ENCODE measurements around the gene RXRB. TPM values are rescaled to one million over a fixed set of nuclear protein-coding genes. Genes with fewer than 3 reads are reported as not detected.
"Not testable (repeated sequence)": the region's sequence is repeated elsewhere in the genome, so short reads cannot be mapped to it uniquely, and the experiment has no call there.

Gene RXRB
- total RNA-seq: 22.4 and 23.6 TPM in 2 replicates

DNA sequence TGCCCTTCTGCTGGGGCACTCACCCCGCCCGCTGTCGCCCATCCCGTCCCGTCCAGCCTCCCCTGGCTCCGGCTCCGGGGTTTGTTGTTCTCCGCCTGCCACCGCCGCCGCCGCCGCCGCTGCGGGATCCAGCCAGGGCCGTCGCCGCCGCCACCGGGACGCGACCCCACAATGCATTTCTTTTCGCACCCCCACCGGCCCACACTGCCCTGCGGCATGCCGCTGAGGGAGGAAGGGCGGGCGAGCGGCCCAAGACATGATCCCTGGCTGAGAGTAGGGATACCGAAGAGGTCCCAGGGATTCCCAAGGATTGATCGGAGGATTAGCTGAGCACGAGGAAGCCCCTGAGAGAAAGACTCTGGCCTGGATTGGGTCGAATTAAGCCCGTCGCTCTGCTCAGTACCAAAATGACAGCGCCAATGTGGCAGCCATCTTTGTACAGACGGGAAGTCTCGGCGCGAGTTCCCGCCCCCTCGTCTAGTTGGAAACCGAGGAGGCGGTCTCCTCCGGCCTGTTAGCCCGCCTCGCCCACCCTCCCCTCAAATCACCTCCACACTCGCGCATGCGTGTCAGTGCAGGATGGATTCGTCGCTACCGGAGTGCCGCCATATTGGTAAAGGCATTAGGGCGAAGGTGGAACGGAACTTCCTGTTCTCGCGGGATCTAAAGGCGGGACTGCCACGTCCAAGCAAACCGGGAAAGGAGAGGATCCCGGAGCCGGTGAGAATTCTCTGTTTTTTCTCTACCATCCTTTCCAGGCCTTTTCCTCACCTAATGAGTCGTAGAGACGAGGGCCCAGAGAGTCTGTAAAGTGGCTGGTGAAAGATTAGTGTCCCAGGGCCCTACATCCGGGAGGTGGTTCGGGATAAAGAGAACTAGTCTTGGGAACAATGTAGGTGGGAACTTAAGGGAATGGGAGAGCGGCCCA, at the start of gene RXRB, which contains the start of gene SLC39A7:
Gene RXRB, minus strand, starts transcription at position 447 of the 928 bp plus-strand sequence. Its CDS starts 189 bp downstream, at position 258.
Gene SLC39A7, plus strand, starts transcription at position 649 of the 928 bp plus-strand sequence. CDS start 379 bp downstream, outside the sequence.
- peak; percentile 98 for DNase-seq (ENCODE audit: low read depth, low spot score)

DNA sequence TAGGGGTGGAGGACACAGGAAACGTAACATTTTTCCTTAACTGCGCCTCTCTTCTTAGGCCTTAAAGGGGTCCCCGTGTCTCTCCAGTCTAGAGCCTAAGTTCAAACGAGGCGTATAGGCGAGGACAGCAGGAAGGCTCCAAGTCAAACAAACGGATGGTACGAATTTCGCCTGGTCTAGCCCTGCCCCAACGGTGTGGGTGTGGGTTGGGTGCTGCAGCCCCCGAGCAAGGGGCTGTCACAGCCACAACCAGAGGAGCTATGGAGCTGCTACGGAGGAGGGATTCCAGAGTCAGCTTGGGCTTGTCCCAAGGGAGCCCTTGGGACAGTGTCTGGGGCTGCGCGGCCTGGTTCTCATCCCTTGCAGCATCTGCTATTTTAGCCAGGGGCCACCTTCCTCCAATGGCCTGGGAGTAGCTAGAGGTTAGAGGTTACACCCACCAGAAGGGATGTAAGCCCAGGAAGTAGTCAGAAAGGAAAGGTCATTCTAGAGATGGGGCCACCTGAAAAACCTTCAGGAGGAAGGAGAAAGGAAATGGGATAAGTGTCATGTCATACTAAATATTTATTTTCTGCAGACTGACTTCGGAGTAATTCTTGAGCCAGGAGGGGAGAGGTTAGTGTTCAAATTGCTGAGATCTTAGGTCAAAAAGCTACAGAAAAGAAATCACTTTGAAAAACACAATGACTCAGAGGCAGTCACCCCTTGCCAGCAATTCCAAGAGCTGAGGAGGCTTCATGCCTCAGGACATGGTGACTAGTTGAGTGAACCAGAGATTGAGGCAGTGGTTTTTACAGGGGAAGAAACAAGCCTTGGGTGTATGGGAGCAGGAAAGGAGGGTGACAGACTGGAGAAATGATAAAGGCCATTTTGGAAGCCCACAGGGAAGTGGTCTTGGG, 49.5 kb upstream of the RXRB start:
- peak; percentile 37 for DNase-seq (ENCODE audit: low read depth, low spot score)

DNA sequence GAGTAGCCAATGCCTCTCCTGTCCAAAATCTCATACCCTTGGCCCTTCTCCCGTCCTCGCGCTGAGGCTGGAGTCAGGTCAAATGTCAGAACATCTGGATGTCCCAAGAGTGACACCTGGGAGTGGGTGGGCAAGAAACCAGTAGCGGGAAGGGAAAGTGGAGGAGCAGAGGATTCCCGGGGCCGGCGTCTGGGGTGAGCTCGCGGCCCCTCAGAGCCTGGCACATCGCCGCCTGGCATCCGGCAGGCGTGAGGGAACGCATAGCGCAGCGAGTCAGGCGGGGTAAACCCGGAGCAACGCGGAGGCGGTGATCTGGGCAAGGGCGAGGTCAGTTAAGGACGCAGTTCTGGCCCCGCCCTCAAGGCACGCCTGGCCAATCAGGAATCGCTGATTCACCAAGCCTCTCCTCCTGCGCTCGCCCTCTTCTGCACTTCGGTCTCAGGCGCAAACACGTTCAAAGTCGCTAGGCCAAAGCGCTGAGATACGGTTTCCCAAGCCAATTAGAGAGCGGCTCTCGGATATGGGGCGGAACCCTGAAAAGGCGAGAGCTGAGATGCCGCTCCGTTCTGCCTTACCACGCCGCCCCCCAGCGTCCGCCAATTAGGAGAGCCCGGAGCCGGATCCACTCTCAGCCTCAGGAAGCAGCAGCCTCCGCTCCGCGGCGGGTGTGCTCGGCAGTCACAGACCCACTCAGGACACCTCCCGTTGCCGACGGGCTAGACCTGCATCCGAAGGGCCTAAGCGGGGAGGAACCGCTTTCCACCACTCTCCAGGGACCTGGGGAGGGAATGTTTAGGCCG, 48.7 kb upstream of the RXRB start:
- peak; percentile 98 for DNase-seq (ENCODE audit: low read depth, low spot score)

DNA sequence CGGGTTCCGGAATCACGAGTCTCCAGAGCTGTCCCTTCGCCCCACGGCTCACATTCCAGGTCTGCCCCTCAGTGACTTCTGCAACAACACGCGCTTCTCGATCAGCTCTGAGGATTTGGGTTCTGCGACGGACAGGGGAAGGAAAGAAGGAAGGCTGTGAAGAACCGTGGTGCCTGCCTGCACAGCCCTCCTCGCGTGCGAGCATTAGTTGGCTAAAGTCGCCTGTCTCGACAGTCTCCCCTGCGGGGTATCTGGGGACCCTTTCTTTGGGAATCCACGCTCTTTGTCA, 48.1 kb upstream of the RXRB start:
- no peak for DNase-seq (ENCODE audit: low read depth, low spot score)

DNA sequence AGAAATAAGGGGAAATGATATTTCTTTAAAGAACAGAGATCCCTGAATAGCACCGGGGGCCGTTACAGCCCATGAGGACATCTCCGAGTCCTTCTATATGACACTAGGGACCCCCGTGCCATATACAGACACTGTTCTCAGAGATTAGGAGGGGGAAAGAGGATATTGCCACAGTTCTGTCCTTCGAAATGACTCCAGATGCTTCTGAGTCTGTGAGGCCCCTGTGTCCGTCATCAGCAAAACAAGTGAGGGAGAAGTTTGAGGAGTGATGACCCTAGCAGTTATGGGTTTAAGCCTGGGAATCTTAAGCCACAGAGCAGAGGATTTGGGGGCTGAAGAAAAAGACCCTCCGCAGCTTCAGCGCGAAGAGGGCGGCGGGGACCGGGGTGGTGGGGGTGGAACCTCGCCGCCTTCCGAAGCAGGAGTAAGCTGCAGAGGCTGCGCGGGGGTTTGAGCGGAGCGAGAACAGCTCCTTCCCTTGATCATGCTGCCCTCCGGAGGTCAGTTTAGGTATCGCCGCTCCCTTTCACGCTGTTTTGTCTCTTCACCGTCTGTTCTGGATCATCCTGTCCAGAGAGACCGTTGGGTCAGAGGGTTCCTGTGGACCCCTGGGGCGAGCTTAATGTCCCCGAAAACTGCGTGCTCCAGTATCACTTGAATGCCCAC, 47.6 kb upstream of the RXRB start:
- DNase-seq (ENCODE audit: low read depth, low spot score): peak; percentile 40

DNA sequence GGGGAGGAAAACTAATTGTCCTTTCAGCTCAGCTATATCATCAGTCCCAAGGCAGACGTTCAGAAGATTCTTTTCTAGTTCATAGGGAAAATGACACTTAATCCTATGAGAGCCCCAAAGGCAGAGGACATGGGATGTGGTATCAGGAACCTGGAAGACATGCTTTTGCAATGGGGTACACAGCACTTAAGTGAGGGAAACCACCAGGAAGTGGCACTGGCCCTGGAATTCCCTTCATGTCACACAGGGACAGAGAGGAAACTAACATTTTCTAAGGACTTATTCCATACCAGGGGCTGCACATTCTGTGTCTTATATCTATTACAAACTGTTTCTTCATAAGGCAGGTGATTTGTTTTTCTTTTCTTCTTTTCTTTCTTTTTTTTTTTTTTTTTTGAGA, 43.0 kb upstream of the RXRB start:
- DNase-seq (ENCODE audit: low read depth, low spot score): no peak

DNA sequence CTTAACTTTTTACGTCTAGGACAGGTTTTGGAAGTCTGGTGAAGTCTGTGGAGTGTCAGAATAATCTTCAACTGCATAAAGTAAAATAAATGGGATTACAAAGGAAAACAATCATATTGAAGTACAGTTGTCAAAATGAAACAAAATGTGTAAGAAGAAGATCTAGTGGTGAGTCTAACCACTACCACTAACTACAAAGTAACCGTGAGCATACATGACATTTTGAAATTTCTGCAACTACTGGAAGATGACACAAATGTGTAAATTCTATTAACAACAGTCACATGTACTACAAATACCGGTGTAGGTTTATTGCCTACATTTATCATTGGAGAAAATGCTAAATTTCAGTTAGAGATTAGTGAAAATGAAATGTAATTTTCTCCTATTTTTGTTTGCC, 41.5 kb upstream of the RXRB start:
- no peak for DNase-seq (ENCODE audit: low read depth, low spot score)

DNA sequence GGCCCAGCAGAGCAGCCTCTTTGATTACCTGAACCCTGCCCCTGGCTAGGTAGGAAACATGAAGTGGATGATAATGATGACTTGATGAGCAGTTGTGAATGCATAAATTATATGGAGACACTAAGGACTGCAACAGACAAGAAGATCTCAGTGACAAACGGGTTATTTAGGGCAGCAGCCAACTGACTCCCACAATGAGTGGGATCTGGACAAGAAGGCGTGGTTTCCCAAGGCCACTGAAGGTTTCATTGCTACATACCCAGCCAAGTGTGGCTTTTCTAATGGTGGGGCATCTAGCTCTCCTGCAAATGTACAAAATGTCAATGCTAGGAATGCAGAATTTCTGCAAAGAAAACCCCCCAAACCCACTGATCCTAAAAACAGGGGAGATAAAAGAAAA, 37.3 kb upstream of the RXRB start:
- no peak for DNase-seq (ENCODE audit: low read depth, low spot score)

DNA sequence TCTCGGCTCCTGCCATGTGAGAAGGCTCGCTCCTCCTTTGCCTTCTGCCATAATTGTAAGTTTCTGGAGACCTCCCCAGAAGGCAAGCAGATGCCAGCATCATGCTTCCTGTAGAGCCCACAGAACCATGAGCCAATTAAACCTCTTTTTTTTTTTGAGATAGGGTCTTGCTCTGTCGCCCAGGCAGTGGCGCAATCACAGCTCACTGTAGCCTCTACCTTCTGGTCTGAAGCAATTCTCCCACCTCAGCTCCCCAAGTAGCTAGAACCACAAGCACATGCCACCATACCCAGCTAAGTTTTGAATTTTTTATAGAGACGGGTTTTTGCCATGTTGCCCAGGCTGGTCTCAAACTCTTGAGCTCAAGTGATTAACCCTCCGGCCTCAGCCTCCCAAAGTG, 36.4 kb upstream of the RXRB start:
- no peak for DNase-seq (ENCODE audit: low read depth, low spot score)

DNA sequence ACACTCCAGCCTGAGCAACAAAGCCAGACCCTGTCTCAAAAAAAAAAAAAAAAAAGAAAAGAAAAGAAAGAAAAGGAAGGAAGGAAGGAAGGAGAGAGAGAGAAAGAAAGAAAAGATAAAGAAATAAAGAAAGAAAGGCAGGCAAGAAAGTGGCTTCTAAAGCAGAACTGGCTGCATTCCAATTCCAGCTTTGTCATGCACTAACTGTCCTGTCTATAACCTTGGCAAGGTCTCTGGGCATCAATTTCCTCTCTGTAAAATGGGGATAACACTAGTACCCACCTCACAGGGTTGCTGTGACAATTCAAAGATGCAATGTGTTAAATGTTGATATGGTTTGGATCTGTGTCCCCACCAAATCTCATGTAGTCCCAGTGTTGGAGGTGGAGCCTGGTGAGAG, 35.9 kb upstream of the RXRB start:
- no peak for DNase-seq (ENCODE audit: low read depth, low spot score)

DNA sequence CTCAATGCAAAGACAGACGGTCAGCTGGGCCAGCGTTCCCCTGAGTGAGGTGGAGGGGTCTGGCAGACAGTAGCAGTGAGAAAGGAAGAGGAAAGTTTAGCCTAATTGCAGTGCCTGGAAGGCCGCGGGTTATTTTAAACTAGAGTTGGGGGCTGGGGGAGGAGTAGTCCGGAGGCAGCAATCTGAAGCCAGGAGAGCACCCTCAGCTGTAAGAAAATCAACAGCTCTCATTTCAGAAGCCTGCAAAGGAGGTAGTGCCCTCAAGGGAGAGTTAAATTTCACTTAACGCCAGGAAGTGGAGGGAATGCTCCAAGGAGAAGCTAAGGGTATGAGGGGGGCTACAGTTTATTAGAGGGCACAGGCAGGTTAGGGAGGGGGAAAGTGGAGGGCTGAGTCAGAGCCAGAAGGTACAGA, 34.8 kb upstream of the RXRB start:
- no peak for DNase-seq (ENCODE audit: low read depth, low spot score)

DNA sequence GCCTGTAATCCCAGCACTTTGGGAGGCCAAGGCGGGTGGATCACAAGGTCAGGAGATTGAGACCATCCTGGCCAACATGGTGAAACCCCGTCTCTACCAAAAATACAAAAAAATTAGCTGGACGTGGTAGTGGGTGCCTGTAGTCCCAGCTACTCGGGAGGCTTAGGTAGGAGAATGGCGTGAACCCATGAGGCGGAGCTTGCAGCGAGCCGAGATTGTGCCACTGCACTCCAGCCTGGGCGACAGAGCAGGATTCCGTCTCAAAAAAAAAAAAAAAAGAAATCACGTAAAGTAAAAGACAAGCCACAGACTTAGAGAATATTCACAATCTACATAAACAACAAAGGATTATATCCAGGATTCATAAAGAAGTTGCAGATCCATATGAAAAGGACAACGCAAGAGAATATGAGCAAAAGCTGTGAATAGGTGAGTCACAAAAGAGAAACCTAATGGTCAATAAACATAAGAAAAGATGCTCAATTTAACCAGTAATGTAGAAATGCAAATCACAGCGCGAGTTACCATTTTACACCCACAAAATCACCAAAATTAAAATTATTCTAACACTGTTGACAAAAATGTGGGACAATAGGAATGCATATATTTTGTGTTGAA, 26.1 kb upstream of the RXRB start:
- DNase-seq (ENCODE audit: low read depth, low spot score): not testable (repeated sequence)

DNA sequence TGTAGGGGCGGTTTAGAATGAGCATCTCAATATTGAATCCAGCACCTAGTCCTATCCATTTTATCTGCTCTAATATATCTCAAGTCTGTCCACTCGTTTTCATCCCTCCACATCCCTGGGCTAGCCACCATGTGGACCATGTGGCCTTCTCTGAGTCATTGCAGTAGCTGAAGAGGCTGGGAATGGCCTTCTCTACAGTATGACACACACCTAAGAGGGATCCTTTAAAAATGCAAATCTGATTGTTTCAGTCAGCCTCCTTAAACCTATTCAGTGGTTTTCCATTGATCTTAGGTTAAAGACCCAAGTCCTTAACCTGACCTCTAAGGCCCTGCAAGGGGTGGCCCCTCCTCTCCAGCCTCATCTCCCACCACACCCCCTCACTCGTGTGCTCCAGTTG, 17.2 kb upstream of the RXRB start:
- DNase-seq (ENCODE audit: low read depth, low spot score): no peak

DNA sequence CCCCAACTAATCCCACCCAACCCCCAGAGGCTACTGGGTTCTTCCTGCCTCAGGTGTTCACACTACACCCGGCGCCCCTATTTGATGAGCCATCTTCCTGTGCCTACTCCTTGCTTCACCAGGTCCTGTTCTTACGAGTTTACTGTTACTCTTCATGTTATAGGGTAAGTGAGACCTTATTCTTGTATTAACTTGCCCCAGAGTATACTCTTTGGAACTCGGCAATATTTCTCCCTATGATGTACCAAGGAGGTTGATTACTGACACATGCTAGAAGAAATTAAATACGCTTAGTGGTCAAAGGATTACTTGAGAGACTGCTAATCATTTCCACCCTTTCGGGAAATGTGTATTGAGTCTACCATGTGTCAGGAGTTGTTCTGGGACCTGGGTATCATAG, 16.8 kb upstream of the RXRB start:
- no peak for DNase-seq (ENCODE audit: low read depth, low spot score)

DNA sequence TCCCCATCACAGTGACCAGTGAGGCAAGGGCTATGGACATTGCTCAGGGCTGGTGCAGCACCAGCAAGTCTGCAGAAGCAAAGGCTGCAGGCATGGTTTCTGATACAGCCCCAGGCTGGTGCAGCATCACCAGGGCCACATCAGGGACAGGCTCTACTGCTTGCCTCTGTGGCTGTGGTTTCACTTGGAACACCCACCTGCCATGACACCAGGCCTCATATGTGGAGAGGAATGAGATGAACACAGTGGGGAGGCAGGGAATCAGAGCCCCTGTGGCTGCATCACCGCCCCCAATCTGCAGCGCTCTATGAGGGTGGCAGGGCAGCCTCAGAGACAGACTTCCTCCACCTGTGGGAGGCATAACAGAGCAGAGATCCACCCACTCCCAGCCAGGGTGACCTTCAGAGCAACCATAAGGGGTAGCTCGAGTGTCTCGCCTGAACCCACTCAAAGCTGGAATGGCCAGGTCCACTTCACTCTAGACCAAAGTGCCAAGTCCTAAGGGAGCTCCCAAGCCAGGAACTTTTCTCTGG, 15.7 kb upstream of the RXRB start:
- no peak for DNase-seq (ENCODE audit: low read depth, low spot score)

DNA sequence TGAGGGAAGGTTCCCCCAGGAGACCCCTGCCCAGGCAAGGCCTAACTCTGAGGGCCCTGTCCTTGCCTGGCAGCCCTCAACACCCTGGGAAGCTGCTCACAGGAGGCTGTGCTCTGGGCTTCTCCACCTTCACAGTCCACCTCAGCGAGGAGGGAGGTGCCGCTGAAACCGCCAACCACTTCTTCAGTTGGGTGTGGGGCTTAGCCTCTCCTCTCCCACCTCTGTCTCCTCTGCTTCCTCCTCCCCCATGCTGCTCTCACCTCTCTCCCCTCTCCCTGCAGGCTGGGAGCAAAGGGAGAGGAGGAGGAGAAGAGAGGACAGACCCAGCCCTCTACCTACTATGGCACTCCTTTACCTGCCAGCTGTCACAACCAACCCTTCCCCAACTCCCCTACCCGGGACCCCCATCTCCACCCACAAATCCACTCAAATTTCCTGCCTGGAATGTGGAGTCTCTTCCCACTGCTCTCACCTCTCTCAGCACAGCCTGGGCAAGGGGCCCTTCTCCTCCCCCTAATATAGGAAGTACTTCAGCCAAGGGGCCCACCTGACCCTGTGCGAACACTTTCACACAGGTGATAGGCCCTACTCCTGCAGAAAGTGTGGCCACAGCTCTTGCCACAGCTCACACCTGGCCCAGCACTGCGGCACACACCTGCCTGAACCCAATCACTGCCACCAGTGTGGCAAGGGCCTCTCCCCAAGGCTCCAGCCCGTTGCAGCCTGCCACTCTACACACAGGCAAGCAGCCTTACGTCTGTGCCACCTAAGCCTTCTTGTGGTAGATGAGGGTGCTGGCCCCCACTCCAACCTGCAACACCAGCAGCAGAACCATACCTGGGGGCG, 15.0 kb upstream of the RXRB start:
- DNase-seq (ENCODE audit: low read depth, low spot score): no peak

DNA sequence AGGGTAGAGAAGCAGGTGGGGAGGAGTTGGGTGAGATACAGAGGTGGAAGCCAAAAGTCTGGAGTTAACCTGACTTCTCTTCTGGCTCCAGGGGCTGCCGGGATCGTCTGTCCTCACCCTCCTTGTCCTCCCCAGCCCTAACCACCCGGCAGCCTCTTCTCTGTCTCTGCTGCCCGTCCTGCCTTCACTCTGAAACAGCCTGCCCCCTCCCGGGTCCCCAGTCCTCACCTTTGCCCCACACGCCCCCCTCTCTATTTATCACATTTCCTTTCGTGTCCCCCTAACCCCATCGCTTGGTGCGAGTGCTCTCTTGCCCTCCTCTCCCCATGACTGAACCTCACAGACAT, 13.5 kb upstream of the RXRB start:
- DNase-seq (ENCODE audit: low read depth, low spot score): no peak

DNA sequence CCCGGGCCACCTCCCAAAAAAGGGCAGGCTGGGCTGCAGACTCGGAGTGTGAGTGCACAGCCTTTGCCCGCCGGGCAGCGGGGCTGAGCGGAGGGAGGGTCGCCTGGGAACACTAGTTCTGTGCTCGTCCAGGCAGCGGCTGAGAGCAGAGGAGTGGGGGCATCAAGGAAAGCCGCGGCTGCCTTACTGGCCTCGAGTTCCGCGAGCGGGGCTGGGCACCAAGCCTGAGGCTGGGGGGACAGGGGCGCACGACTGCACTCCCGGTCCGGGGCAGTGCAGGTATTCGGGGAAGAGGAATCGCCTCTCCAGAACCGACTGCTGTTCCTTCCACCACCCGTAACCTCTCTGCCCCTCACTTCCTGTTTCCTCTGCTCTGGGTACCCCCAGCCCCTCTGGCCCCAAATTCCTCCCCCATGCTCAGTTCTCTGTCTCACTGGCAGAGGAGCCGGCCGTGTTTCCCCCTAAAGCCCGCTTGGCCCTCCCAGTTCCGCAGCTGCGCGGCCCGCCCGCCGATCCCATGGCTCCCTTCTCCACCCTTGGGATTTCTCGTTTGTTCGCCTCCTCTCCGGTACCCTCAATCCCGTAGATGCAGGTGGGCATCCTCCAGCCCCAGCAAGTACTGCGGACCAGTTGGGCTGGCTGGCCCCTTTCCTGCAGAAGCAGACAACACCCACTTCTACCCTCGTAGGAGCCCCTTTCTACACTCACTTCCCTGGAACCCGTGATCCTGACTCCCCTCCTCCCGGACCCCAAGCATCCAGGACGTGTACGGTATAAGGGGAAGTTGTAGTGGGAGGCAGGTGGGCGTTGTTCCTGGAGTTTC, 12.9 kb upstream of the RXRB start:
- DNase-seq (ENCODE audit: low read depth, low spot score): no peak

DNA sequence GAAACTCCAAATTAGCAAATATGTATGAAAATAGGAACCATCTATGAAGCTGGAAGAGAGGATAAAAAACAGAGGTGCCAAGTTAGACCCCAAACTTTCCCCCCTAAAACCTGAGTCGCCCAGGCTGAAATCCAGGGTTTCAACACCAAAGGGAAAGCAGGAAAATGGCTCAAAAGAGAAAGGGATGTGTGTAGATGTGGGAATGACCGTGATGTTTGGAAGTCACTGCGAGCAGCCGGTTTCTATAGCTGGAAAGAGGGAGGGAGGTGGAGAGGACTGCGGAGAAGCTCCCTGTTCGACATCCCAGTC, 12.3 kb upstream of the RXRB start:
- DNase-seq (ENCODE audit: low read depth, low spot score): no peak

Data from pulmonary artery endothelial cell (primary cell).